MM.1S (cell line): ENCODE results near the gene MACROD2.

Experiments used
- DNase-seq: peaks from one replicate; pipeline ENCODE4 v3.0.0-alpha.2; 2015
- H2AFZ ChIP-seq: fragments of 300-600 bp; sonication (generic); 2 replicates; pipeline ENCODE4 v1.6.0; 2016; ENCODE audit warnings: antibody characterized with exemption, low read length
- H3F3A ChIP-seq: fragments of 300-600 bp; sonication (generic); 2 replicates; pipeline ENCODE4 v1.6.1; 2016; ENCODE audit warnings: mild to moderate bottlenecking, antibody characterized with exemption, low read length, moderate library complexity, mixed read lengths; ENCODE audit not compliant: insufficient read depth
- H3K27ac ChIP-seq: fragments of 300-600 bp; sonication (generic); 2 replicates; pipeline ENCODE4 v1.5.1; 2016; ENCODE audit warnings: mild to moderate bottlenecking, low read length
- H3K27me3 ChIP-seq: fragments of 300-600 bp; sonication (generic); replicated peaks from 2 replicates; pipeline ENCODE4 v1.6.0; 2016; ENCODE audit warnings: low read length; ENCODE audit not compliant: insufficient read depth
- H3K36me3 ChIP-seq: fragments of 300-600 bp; sonication (generic); replicated peaks from 2 replicates; pipeline ENCODE4 v1.6.1; 2016; ENCODE audit warnings: mild to moderate bottlenecking, low read length, mixed read lengths; ENCODE audit not compliant: insufficient read depth
- H3K4me1 ChIP-seq: fragments of 300-600 bp; sonication (generic); 2 replicates; pipeline ENCODE4 v1.6.1; 2016; ENCODE audit warnings: low read length, mixed read lengths
- H3K4me2 ChIP-seq: fragments of 300-600 bp; sonication (generic); 2 replicates; pipeline ENCODE4 v1.6.0; 2016; ENCODE audit warnings: low read depth, low read length
- H3K4me3 ChIP-seq: fragments of 300-600 bp; sonication (generic); 2 replicates; pipeline ENCODE4 v1.5.1; 2016; ENCODE audit warnings: low read length, mixed read lengths
- H3K79me2 ChIP-seq: fragments of 300-600 bp; sonication (generic); 2 replicates; pipeline ENCODE4 v1.6.1; 2016; ENCODE audit warnings: mixed run types, low read length, mixed read lengths
- H3K9ac ChIP-seq: fragments of 300-600 bp; sonication (generic); 2 replicates; pipeline ENCODE4 v1.6.1; 2016; ENCODE audit warnings: low read length, mixed read lengths
- H3K9me2 ChIP-seq: fragments of 300-600 bp; sonication (generic); replicated peaks from 2 replicates; pipeline ENCODE4 v1.6.1; 2016; ENCODE audit warnings: mild to moderate bottlenecking, low read length, mixed read lengths; ENCODE audit not compliant: insufficient read depth
- H3K9me3 ChIP-seq: fragments of 300-600 bp; sonication (generic); replicated peaks from 2 replicates; pipeline ENCODE4 v1.6.1; 2016; ENCODE audit warnings: mild to moderate bottlenecking, low read length, mixed read lengths; ENCODE audit not compliant: insufficient read depth
- H4K20me1 ChIP-seq: fragments of 300-600 bp; sonication (generic); 2 replicates; pipeline ENCODE4 v1.6.1; 2016; ENCODE audit warnings: mild to moderate bottlenecking, low read length, moderate library complexity, mixed read lengths; ENCODE audit not compliant: insufficient read depth
- EZH2 ChIP-seq: fragments of 300-600 bp; sonication (generic); optimal IDR thresholded peaks from 2 replicates; pipeline ENCODE3; 2017; ENCODE audit warnings: low read depth, mild to moderate bottlenecking, antibody characterized with exemption, low read length, mixed read lengths
- EZH2phosphoT487 ChIP-seq: fragments of 300-600 bp; sonication (generic); IDR thresholded peaks from 2 replicates; pipeline ENCODE4 v1.6.1; 2018; ENCODE audit warnings: antibody characterized with exemption, low read length
- TF ChIP-seq, protein P1 (sequence below): fragments of 300-600 bp; sonication (generic); IDR thresholded peaks from 2 replicates; pipeline ENCODE4 v1.5.1; 2016; ENCODE audit warnings: antibody characterized with exemption, low read length, mixed read lengths

Gene MACROD2

DNA sequence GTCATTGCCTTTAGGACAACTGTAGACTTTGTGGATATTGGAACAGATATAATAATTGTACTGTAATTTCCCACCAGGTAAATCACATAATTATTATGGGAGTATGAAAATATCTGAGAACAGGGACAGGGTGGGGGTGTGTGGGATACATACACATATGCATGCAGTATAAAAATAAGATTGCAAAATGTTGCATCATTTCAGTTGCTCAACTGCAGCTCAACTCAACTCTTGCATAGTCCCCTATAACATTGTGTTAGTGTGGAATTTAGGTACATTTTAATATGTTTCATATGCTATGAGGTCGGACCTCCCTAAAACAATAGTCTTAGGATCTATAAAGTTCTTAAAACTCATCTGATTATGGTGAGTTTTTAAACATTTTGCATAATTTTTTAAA is 617.1 kb downstream of the MACROD2 start:
- DNase-seq: no peak

DNA sequence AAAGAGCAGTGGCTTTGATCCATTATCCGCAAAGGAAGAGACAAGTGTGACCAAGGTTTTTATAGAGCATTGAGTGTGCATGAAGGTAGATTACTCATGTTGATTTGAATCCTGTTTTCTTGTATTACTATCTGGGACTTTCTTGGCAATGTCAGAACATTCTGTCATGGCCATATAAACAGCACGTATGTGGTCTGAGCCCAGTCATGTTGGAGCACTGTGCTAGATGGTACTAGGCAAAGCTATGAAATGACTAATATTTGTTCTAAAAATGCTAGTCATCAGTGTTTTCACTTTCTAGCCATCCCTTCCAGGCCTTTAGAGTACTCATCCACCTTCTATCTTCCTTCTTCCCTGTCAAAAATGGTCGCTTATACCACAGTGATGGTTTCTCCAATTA is 620.7 kb downstream of the MACROD2 start:
- no peaks in the 10 kb centered on the region for H3K4me1 ChIP-seq

More for the DNA sequence above, 617.1 kb downstream of the MACROD2 start:
- no peak overlapping the region for H2AFZ ChIP-seq
- H3K36me3 ChIP-seq: no peaks in the 10 kb centered on the region
- H3K4me3 ChIP-seq: no peak overlapping the region
- H3K27me3 ChIP-seq: no peaks in the 10 kb centered on the region
- no peaks in the 10 kb centered on the region for H4K20me1 ChIP-seq
- H3K79me2 ChIP-seq: no peaks in the 10 kb centered on the region
- no peaks in the 10 kb centered on the region for H3F3A ChIP-seq
- TF ChIP-seq EZH2 (no peak), EZH2phosphoT487 (no peak)
- TF ChIP-seq, protein P1, sequence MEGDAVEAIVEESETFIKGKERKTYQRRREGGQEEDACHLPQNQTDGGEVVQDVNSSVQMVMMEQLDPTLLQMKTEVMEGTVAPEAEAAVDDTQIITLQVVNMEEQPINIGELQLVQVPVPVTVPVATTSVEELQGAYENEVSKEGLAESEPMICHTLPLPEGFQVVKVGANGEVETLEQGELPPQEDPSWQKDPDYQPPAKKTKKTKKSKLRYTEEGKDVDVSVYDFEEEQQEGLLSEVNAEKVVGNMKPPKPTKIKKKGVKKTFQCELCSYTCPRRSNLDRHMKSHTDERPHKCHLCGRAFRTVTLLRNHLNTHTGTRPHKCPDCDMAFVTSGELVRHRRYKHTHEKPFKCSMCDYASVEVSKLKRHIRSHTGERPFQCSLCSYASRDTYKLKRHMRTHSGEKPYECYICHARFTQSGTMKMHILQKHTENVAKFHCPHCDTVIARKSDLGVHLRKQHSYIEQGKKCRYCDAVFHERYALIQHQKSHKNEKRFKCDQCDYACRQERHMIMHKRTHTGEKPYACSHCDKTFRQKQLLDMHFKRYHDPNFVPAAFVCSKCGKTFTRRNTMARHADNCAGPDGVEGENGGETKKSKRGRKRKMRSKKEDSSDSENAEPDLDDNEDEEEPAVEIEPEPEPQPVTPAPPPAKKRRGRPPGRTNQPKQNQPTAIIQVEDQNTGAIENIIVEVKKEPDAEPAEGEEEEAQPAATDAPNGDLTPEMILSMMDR: no peak
- H3K9me3 ChIP-seq: no peaks in the 10 kb centered on the region
- H3K9me2 ChIP-seq: no peaks in the 10 kb centered on the region
- no peak overlapping the region for H3K4me2 ChIP-seq
- no peak overlapping the region for H3K27ac ChIP-seq
- H3K9ac ChIP-seq: no peak overlapping the region
- H3K4me1 ChIP-seq: no peaks in the 10 kb centered on the region

DNA sequence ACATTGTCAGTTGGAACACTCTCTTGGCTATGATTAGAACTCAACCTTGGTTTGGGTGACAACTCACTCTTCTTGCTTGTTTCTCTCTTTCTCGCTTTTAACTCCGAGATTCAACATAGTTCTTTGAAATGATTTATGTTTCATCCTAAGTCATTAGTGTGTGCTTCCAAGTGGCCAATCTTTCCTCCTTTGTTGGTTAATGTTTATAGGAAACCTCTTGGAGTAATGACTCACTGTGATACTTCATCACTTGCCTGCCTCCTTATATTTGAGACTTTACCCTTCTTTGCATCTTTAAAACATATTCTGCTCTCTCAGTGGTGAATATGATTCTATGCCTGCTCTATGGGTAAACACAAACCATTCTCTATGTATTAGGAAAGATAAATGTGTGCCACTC is 621.8 kb downstream of the MACROD2 start:
- Histone ChIP-seq H3K4me3 (no peak overlapping the region), H4K20me1 (no peaks in the 10 kb centered on the region), H3K4me2 (no peak overlapping the region), H3K27ac (no peak overlapping the region), H3K4me1 (no peaks in the 10 kb centered on the region), H3K9me3 (no peaks in the 10 kb centered on the region), H3K79me2 (no peaks in the 10 kb centered on the region), H3K27me3 (no peaks in the 10 kb centered on the region), H3K9me2 (no peaks in the 10 kb centered on the region), H3K36me3 (no peaks in the 10 kb centered on the region), H3K9ac (no peak overlapping the region), H3F3A (no peaks in the 10 kb centered on the region), H2AFZ (no peak overlapping the region)
- no peak for DNase-seq
- TF ChIP-seq EZH2: no peak
- TF ChIP-seq EZH2phosphoT487: no peak
- TF ChIP-seq, protein P1: no peak

More for the DNA sequence above, 620.7 kb downstream of the MACROD2 start:
- no peak overlapping the region for H3K4me2 ChIP-seq
- no peaks in the 10 kb centered on the region for H3F3A ChIP-seq
- TF ChIP-seq, protein P1: no peak
- TF ChIP-seq EZH2 (no peak), EZH2phosphoT487 (no peak)
- no peaks in the 10 kb centered on the region for H3K27me3 ChIP-seq
- no peaks in the 10 kb centered on the region for H3K9me2 ChIP-seq
- H3K4me3 ChIP-seq: no peak overlapping the region
- H3K9me3 ChIP-seq: no peaks in the 10 kb centered on the region
- H3K36me3 ChIP-seq: no peaks in the 10 kb centered on the region
- H3K79me2 ChIP-seq: no peaks in the 10 kb centered on the region
- H3K9ac ChIP-seq: no peak overlapping the region
- no peak for DNase-seq
- no peak overlapping the region; the same call in 1 of the 2 replicates for H2AFZ ChIP-seq
- no peak overlapping the region for H3K27ac ChIP-seq
- H4K20me1 ChIP-seq: no peaks in the 10 kb centered on the region

DNA sequence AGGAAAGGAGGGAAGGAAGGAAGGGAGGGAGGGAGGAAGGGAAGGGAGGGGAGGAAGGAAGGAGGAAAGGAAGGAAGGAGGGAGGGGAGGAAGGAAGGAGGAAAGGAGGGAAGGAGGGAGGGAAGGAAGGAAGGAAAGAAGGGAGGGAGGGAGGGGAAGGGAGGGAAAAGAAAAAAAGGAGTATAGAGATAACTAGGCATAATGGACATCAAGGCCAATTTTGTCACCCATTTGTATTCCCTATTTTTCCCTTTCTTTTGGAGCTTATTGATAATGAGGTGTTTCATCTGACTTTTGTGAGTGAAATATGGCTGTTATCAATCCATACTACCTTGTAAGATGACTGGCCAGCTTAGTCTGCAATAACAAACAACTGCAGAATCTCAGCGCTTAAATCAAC is 624.1 kb downstream of the MACROD2 start:
- Histone ChIP-seq H3K27me3 (no peaks in the 10 kb centered on the region), H3K36me3 (no peaks in the 10 kb centered on the region), H3K4me2 (no peak overlapping the region), H3K4me1 (no peaks in the 10 kb centered on the region), H2AFZ (no peak overlapping the region), H3F3A (no peaks in the 10 kb centered on the region), H3K9me3 (no peaks in the 10 kb centered on the region), H4K20me1 (no peaks in the 10 kb centered on the region), H3K9ac (no peak overlapping the region), H3K9me2 (no peaks in the 10 kb centered on the region), H3K4me3 (no peak overlapping the region), H3K79me2 (no peaks in the 10 kb centered on the region), H3K27ac (no peak overlapping the region)
- TF ChIP-seq EZH2 (no peak), EZH2phosphoT487 (no peak)
- TF ChIP-seq, protein P1: no peak
- no peak for DNase-seq
